Measurements from ENCODE around the gene B9D2.
"Not testable (repeated sequence)": the region's sequence is repeated elsewhere in the genome, so short reads cannot be mapped to it uniquely, and the experiment has no call there.

Gene B9D2

DNA sequence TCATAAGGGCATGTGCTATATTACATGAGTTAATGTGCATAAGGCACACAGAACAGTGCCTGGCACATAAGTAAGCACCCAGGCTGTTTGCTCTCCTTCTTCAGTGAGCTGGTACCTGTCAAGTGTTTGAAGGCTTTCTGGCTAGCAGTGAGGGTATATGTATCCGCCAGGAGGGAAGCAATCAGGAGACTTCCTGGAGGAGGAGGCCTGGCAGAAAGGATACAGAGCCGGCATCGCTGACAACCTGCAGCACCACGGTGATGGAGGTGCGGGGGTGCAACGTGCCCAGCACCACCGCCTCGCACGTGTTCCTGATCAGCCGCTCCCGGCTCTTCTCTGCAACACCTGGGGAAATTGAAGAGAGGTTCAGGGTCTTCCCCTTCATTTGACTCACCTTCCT is 27.7 kb upstream of the B9D2 start:
- no peak for DNase-seq (ENCODE audit: low read depth in 2 of 3, low spot score in 1 of 3)

GRCh38 chr19:41386442-41386841 is 22.5 kb upstream of the B9D2 start:
- DNase-seq (ENCODE audit: low read depth in 2 of 3, low spot score in 1 of 3) = no peak

GRCh38 chr19:41384351-41384750 is 20.4 kb upstream of the B9D2 start:
- DNase-seq (ENCODE audit: low read depth in 2 of 3, low spot score in 1 of 3) = no peak

- not testable (repeated sequence) for DNase-seq (ENCODE audit: low read depth in 2 of 3, low spot score in 1 of 3)
These were observed 17.6 kb upstream of the B9D2 start for GRCh38 chr19:41381536-41381935.

GRCh38 chr19:41377977-41378709 is 14.2 kb upstream of the B9D2 start:
- no peak for DNase-seq (ENCODE audit: low read depth in 2 of 3, low spot score in 1 of 3)

- DNase-seq (ENCODE audit: low read depth in 2 of 3, low spot score in 1 of 3) = no peak
These were observed 13.0 kb upstream of the B9D2 start for GRCh38 chr19:41376998-41377365.

DNA sequence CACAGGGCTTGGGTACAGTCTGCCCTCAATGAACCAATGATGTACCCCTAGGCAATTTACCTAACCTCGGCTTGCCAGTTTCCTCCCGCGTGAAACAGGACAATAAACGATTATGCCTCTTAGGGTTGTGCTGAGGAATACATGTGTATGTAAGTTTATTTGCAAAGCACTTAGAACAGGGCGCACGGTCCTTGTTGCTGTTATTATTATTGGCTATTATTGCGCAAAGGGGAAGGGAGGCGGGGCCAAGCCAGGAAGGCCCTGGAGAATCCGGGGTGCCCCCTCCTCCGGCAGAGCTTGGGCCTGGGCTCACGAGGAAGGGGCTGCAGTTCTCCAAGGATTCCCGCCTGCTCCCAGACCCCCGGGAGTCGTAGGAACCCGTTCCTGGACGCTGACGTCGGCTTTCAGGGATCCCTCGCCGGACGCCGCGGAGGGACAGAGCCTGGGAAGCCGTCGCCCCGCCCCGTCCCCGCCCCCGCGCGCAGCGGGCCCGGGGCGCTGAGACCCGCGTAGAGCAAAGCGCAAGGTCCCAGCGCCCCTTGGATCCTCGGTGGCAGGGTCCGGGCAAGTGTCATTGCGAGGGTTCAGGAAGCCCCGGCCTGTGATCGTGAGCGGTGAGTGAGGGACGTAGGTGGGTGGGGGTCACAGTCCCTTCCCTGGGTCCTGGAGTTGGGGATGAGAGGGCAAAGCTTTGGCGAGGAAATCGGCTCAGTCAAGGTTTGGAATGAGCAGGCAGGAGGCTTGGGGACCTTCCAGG is 12.5 kb upstream of the B9D2 start, which contains the start of gene TMEM91:
TMEM91 (plus strand) TSS at position 293 of the 757 bp plus-strand sequence. CDS start 1,777 bp downstream, outside the sequence.
- DNase-seq (ENCODE audit: low read depth in 2 of 3, low spot score in 1 of 3) = no peak

DNA sequence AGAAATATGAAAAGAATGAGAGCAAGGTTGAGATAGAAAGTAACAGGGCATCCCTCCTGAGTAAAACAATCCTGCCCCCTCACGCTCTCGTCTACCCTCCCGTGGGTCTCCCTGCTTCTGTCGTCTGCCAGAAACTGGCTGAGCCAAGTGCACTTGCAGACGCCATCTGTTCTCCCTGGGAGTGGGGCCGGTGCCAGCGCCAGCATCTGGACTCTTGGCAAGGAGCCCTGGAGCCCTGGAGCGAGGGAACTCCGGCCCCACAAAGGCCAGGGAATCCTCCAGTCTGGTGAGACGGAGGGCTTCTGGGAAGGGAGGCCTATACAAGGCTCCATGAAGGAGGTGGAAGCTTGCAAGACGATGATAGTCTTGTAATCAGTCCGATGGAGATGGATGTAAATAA is 10.0 kb upstream of the B9D2 start:
- DNase-seq (ENCODE audit: low read depth in 2 of 3, low spot score in 1 of 3) = no peak

DNA sequence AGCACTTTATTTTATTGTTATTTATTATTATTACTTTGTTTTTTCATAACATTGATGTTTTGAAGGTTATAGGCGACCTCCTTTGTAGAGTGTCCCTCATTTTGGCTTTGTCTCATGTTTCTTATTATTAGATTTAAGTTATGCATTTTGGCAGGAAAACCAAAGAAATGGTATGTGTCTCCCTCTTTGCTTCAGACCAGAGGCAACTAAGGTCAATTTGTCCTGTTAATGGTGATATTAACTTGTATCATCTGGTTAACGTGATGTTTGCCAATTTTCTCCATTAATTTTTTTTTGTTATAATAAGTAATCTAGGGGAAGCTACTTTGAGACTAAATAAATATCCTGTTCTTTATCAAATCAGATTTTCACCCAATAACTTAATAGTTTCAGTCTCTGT is 8.6 kb upstream of the B9D2 start:
- no peak for DNase-seq (ENCODE audit: low read depth in 2 of 3, low spot score in 1 of 3)

- no peak for DNase-seq (ENCODE audit: low read depth in 2 of 3, low spot score in 1 of 3)
These were observed 7.6 kb upstream of the B9D2 start for GRCh38 chr19:41371541-41371940.

DNA sequence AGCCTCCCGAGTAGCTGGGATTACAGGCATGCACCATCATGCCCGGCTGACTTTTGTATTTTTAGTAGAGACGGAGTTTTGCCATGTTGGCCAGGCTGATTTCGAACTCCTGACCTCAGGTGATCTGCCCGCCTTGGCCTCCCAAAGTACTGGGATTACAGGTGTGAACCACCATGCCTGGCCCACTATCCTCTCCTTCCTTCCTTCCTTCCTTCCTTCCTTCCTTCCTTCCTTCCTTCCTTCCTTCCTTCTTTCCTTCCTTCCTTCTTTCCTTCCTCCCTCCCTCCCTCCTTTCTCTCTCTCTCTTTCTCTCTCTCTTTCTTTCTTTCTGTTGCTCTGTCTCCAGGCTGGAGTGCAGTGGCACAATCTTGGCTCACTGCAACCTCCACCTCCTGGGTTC is 7.2 kb upstream of the B9D2 start:
- not testable (repeated sequence) for DNase-seq (ENCODE audit: low read depth in 2 of 3, low spot score in 1 of 3)

GRCh38 chr19:41369769-41370168 is 5.8 kb upstream of the B9D2 start:
- no peak for DNase-seq (ENCODE audit: low read depth in 2 of 3, low spot score in 1 of 3)

DNA sequence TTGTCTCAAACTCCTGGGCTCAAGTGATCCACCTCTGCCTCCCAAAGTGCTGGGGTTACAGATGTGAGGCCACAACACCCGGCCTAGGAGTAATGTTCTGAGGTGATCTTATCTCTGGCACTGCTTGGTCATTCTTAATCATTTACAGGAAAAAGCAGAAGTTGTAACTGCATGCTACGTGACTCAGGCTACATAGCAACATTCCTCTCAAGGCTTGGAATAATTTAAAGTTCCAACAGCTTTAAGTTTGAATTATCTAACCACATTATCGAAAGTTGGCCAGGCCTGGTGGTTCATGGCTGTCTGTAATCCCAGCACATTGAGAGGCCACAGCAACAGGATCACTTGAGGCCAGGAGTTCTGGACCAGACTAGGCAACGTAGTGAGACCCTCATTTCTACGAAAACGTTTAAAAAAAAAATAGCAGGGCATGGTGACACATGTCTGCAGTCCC is 3.9 kb upstream of the B9D2 start:
- DNase-seq (ENCODE audit: low read depth in 2 of 3, low spot score in 1 of 3) = no peak

GRCh38 chr19:41366089-41366488 is 2.1 kb upstream of the B9D2 start:
- no peak for DNase-seq (ENCODE audit: low read depth in 2 of 3, low spot score in 1 of 3)

DNA sequence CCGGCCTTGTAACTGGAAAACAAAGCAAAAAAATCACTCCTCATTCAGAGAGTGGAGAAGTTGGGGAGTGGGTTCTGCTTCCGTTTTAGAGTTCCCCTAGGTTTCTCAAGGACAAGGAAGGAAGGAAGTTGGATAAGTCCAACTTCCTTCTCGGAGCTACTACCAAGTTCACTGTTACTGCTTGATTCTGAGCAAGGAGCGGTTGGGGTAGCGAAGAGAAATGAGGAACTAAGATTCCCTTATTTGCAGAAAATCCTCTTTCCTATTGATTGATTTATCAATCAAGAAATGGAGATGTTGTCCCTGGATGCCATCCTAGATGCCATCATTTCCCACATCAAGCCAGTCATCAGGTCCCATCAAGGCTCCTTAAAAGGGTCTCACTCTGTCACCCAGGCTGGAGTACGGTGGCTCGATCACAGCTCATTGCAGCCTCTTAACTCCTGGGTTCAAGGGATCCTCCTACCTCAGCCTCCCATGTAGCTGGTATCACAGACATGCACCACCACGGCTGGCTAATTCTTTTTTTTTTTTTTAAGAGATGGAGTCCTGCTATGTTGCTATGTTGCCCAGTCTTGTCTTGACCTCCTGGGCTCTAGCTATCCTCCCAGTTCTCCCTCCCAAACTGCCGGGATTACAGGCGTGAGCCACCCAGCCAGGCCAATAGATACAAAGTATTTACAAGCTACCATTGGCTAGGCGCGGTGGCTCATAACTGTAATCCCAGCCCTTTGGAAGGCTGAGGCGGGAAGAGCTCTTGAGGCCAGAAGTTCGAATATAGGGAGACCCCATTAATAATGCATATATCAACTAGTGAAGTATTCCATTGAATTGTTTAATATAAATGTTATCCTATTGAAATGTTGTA is 809 bp upstream of the B9D2 start:
- DNase-seq (ENCODE audit: low read depth in 2 of 3, low spot score in 1 of 3) = no peak

- no peak for DNase-seq (ENCODE audit: low read depth in 2 of 3, low spot score in 1 of 3)
These were observed 587 bp downstream of the B9D2 start for GRCh38 chr19:41363371-41363752.

DNA sequence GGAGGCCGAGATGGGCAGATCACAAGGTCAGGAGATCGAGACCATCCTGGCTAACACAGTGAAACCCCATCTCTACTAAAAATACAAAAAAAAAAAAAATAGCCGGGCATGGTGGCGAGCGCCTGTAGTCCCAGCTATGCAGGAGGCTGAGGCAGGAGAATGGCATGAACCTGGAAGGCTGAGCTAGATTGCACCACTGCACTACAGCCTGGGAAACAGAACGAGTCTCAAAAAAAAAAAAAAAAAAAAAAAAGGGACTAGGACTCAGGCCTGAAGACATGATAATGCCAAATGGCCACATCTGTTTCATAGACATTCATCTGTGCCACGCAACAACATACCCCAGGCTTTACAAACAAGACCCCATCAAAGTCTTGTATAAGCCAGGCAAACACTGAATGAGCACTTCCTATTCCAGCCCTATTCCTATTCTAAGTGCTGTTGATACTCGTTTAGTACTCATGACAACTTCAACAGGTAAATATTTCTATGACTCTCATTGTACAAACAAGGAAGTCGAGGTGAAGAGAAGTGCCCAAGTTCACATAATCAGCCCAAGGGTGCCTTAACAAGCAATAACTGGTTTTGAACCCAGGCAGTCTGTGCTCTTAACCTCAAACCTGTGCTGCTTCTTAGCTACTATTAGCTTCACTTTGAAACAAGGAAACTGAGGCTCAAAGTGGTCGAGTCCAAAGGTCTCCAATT is 1.7 kb downstream of the B9D2 start:
- DNase-seq (ENCODE audit: low read depth in 2 of 3, low spot score in 1 of 3) = no peak

DNA sequence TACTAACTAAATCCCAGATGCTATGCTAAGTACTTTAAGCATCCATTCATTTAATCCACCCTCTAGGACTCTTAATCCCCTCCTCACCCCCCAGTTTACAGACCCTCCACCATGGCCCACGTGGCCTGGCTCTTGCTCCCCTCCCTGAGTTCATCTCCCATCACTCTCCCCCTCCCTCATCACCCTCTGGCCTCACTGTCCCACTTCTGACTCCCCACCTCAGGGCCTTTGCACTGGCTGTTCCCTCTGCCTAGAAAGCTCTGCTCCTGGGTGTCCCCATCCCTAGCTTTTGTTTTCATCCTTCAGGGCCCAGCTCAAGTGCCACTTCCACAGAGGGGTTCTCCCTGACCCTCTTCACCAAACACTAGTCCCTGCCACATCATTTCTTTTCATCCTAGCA is 4.2 kb downstream of the B9D2 start:
- no peak for DNase-seq (ENCODE audit: low read depth in 2 of 3, low spot score in 1 of 3)

- no peak for DNase-seq (ENCODE audit: low read depth in 2 of 3, low spot score in 1 of 3)
These were observed 6.2 kb downstream of the B9D2 start for GRCh38 chr19:41357746-41358145.

DNA sequence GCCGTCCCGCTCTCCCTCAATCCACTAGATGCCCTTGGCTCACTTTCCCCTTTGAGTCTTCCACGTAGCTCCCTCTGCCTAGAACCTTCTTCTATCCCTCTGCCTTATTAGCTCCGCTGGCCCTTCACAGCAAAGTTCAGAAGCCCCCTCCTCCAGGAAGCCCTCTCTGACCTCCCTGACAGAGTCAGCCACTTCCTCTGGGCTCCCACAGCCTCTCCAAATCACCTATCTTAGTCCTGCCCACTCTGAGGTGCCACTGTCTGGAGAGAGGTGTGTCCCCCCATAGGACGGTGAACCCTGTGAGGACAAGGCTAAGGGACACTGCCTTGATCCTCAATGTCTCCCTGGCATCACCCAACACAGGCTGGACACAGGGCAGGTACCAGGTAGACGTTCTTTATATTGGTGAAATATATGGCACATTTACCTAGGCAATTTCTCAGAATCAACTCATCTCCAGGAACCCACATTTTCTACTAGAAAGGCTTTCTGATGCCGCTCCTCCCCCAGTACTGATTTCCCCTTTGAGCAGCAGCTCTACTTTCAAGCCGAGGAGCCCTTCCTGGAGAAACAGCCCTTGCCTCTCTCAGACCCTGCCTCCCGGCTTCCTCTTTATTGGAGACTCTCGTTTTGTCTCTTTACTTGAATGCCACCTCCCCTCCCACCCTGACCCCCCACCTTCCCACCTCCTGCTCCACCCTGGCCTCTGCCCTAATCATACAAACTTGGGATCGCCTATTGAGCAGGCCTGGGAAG is 6.8 kb downstream of the B9D2 start:
- DNase-seq (ENCODE audit: low read depth in 2 of 3, low spot score in 1 of 3) = no peak
